ENCODE results near the gene CNTFR.

CNTFR gene

DNA sequence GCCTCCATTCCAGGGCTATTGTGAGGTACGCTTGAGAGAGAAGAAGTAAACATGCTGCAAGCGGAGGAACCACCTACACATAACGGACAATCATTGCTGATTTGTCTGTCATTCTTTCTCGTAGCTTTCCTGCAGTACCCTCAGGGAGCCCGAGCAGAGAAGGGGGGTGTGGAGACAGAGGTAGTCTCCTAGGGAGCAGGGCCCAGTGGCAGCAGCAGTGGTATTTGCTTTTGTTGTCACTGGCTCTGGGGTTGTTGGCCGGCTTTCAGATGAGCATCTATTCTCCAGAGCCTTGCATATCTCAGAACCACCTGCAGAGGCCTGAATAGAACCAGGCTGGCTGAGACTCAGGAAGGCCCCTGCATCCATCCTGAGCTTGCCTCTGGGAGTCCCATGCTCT is 86.6 kb downstream of the CNTFR start:
- no peak for DNase-seq

DNA sequence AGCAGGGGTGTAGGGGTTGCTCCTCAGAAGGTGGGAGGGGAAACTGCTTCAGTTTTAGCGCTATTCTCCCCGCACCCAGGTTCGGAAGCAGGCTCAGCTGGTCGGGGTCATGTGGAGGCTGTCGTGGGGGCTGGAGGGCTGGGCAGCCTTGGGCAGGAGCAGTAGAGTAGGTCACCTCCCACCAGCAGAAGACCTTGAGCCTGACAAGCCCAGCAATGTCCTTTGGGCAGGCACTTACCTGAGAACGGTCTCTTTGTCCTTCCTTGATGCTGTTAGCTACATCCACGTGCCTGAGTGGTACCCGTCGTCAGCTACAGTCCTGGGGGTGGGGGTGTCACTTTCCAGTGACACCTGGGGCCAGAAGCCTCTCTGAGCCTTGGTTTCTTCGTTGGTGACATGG is 87.1 kb downstream of the CNTFR start:
- DNase-seq = no peak

DNA sequence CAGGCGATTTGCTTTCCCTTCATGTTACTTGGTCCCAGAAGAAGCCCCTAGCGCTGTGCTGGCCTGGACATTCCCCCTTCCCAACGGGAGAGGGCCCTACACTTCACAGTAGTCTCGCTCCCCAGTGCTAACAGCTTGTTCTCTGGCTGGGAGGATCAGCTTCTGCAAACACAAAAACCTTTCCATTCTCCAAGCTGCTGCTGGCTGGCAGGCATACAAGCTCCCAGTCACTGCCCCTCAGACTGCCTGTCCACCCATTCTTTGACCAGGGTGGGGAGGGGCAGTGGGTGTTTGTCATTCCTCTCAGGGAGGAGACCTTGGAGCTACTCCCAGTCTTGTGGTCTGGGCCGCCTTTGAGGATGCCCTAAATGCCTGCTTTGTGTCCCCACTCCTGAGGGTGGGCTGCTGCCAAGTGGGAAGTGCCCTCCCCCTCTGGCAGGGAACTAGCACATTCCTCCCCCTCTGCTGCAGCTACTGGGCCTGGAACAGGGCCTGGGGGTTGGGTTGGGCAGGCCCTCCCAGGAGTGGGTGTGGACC is 87.6 kb downstream of the CNTFR start:
- peak; percentile 72 for DNase-seq

Measured in NCI-H1694 treated with DMSO at 0.1 percent for 48 hours (cell line).